Renal pelvis (tissue), 4 donors: ENCODE measurements around the gene PLEKHG4B. TPM values are rescaled to one million over a fixed set of nuclear protein-coding genes. Genes with fewer than 3 reads are reported as not detected.

Source experiments
- DNase-seq: peaks from one replicate; pipeline ENCODE4 v3.0.0-alpha.2; 2013
- polyA plus RNA-seq, 3 donors: library from polyadenylated mRNA; unstranded; fragments of 120-200 nt; gene quantifications; one replicate each; pipeline ENCODE4 v1.2.1, GENCODE V29; 2013; ENCODE audit not compliant: insufficient read length in 3 of 3

PLEKHG4B gene
- polyA plus RNA-seq, 3 donors: 12.7 to 21.2 (median 15.9) TPM

GRCh38 chr5:171801-172331 lies 79.9 kb downstream of the PLEKHG4B start:
- no peak for DNase-seq

DNA sequence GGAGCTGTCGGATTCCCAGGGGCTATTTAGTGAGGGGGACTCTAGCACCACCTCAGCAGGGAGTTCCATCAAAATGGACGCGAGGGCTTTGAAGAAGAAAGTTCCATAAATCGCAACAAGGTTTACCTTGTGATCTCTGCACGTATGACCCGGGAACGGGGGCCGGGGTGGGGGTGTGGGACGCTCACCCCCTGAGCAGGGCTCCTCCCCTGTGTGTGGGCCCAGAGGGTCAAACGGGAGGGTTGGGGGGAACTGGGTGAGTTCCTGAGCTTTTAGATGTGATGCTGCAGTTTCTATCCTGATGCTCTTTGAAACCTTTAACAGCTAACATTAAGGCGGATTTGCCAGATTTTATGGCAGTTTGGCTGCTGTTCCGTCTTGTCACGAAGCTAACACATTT lies 80.5 kb downstream of the PLEKHG4B start:
- no peak for DNase-seq

DNA sequence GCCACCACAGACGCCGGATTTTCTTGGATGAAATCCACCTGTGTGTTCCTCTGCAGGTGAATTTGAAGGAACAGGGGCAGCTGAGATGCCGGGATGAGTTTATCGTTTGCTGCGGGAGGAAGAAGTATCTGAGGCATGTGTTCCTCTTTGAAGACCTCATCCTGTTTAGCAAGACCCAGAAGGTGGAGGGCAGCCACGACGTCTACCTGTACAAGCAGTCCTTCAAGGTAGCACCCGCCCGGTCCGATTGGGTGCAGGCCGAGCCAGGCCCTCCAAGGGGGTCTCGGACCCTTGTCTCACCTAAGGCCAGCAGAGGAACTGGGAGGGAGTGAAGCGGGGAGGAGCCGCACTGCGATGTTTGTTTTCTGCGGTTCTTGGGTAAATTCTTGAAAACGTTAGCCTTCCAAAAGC lies 80.9 kb downstream of the PLEKHG4B start:
- DNase-seq: no peak

DNA sequence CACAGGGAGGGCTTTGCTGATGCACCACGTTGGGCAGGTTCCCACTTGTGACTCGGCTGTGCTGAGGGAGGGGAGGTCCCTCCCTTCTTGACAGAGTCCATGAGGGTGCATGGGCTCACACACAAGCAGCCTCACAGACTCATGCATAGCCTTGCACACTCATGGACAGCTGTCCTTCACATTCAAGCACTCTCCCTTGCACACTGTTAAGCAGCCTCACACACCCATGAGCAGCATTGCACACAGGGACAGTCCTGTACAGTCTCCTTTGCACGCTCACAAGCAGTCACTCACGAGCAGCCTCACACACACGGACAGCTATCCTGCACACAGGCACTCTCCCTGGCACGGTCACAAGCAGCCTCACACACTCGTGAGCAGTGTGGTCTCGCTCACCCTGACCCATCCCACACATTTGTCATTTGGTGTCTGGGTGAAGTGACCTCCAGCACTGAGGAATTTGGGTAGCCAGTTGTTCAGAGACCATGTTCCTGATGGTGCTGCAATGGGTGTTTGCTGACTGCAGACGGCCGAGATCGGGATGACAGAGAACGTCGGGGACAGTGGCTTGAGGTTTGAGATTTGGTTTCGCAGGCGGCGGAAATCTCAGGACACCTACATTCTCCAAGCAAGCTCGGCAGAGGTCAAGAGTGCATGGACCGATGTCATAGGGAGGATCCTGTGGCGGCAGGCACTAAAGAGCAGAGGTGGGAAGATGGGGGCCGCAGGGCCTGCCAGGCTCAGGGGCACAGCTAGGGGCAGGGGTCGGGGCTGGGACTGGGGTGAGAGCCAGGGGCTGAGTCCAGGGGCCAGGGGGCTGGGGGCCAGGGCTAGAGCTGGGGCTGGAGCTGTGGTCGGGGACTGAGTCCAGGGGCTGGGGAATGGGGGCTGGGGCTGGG lies 81.7 kb downstream of the PLEKHG4B start:
- no peak for DNase-seq

DNA sequence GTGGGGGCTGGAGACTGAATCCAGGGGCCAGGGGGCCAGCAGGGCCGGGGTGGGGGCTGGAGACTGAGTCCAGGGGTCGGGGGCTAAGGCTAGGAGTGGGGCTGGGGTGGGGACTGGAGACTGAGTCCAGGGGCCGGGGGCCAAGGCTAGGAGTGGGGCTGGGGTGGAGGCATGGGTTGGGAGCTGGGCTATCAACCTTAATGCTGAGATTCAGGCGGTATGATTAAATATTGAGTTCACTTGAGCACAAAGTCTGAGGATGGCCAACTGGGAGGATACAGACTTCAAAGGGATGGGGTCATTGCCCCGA lies 82.3 kb downstream of the PLEKHG4B start:
- no peak for DNase-seq

DNA sequence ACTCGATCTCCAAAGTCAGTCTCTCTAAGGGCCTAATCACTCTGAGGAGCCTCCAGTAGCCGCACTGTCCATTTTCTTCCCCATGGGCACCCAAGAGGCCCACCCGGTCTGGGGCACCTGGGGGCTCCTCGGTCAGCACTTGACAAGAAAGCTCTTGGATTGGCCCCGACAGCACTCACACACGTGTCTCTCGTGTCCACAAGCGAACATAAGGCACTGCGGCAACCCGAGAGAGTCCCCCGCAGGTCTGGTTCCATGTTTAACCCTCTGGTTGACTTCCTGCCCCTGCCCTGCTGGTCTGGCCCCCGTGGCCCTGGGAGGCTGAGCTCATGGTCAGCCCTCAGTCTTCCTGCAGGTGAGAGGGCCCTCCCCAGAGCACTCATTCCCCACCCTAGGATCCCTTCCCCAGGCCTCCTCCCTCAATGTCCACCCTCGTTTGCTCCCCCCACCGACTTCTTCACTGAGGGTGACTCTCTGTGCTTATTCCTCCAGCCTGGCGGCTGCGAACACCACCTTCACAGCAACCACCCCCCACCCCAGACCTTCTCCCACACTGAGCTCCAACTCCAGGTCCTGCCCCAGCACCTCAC lies 83.0 kb downstream of the PLEKHG4B start:
- no peak for DNase-seq

GRCh38 chr5:176296-176823 lies 84.4 kb downstream of the PLEKHG4B start:
- DNase-seq: no peak

- DNase-seq: no peak
Measured at GRCh38 chr5:178110-178509, 86.1 kb downstream of the PLEKHG4B start.

GRCh38 chr5:179401-179800 lies 87.4 kb downstream of the PLEKHG4B start:
- DNase-seq: no peak

GRCh38 chr5:180286-180918 lies 88.4 kb downstream of the PLEKHG4B start:
- no peak for DNase-seq

- DNase-seq: no peak
Measured at GRCh38 chr5:181160-181559, 89.2 kb downstream of the PLEKHG4B start.

- DNase-seq: no peak
Measured at GRCh38 chr5:181566-181965, 89.6 kb downstream of the PLEKHG4B start.

GRCh38 chr5:182126-182525 lies 90.2 kb downstream of the PLEKHG4B start:
- no peak for DNase-seq

DNA sequence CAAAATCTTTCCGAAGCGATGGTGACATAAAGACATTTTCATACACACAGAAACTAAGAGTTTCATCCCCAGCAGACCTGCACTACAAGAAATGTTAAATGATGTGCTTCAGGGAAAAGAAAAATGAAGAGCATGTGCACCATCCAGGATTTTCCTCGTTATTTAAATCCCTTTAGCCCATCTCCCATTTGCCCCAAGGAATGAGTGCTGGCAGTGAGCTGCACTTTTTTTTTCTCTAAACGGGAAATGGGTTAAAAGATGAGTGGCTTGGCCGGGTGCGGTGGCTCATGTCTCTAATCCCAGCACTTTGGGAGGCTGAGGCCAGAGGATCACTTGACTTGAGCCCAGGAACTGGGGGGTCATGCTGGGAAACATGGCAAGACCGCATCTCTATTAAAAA lies 92.5 kb downstream of the PLEKHG4B start:
- no peak for DNase-seq

DNA sequence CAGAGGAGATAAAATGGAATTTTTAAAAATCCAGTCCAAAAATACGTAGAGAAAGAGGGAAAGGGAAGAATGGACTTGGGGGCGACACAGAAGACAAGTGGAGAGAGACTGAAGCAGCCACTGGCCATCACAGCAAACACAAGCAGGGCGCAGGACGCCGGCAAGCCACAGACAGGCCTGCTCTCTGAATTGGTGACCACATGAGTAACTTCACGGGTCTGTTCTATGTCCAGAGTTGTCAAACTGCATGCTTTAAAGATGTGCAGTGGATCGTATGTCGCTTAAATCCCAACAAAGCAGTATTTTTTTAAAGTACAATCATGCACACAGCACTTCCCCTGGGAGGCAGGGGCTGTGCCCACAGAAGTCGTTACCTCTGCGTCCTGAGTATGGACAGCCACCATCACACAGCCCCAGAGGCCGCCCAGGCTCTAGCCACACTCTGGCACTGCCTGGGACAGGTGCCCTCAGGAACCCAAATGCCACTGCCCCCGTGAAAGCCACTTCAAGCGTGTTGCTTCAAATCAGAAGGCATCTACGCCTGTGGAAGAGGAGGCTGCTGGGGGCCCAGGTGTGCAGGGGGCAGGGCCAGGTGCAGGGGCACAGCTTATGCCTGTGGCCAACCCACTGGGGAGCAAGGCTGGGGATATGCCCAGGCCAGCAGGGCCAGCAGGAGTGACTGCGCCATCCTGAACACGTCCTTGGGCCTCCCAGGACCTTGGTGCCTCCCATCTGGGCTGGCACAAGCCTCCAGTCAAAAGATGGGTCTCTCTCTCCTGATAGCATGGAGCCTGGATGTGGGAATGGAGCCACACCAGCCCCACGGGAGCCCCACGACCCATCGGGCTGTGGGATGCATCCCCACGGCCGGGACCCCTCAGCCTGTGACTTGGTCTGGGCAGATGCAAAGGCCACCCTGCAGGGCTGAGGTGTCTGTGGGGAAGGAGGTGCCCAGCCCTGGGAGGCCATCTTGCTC lies 93.4 kb downstream of the PLEKHG4B start:
- DNase-seq: no peak

- no peak for DNase-seq
Measured at GRCh38 chr5:186091-187041, 94.4 kb downstream of the PLEKHG4B start.

DNA sequence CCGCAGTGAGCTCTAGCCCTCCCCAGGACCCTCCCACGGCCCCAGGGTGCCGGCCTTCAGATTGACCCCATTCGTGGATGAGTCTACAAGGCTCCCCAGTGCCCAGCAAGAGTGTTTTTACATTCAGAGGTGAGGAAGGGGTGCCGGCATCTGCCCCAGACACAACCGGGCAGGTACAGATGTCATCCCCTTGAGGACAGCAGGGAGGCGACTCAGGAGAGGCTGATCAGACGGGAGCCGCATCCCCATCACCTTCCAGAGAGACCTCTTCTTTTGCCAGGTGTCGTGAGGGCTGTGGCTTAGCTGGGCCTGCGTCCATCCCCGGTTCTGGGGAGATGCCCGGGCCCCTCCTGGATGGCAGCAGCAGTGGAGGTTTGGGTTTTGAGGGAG lies 95.1 kb downstream of the PLEKHG4B start:
- no peak for DNase-seq

DNA sequence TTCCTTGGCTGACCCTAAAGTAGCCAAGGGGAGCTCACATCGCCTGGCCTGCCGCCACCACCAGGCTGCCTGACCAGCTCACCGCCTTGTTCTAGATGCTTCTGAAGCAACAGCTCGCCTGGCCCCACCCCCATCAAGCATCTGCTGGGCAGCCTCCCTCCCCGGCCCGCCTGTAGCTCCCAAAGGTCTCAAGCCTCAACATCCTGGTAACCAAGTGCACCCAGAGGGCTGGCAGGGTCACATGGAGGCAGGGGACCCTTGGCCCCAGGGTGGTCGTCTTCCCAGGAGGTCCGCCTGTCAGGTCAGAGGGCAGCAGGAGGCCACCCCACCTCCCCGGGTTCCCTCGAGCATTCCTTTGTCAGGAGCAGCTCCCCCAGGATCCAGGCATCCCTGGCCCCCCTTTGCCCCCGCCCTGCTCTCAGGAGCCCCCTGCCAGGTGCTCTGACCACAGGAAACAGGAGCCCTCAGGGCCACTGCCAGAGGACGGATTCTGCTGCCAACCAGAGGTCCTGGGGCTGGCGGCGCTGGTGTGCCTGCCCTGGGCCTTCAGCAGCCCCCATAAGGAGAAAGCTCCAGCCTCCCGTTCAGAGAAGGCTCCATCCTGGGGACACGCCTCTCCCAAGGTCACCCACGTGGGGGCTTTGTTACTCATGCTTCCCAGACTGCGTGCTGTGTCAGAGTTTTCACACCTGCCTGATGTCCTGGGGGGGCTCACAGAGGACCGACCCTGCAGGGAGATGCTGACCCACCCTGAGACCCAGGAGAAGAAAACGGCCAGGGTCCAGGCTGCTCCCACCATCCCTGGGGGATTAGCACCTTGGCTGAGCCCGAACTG lies 95.9 kb downstream of the PLEKHG4B start:
- no peak for DNase-seq
